ENCODE data around the gene RGS6.

RGS6 gene

GRCh38 chr14:72563676-72564075 lies 631.4 kb downstream of the RGS6 start:
- no peak for DNase-seq (ENCODE audit: extremely low read depth in 1 of 2, low read depth in 1 of 2)

- no peak for DNase-seq (ENCODE audit: extremely low read depth in 1 of 2, low read depth in 1 of 2)
These were observed 632.9 kb downstream of the RGS6 start for GRCh38 chr14:72565149-72565559.

GRCh38 chr14:72565917-72566316 lies 633.7 kb downstream of the RGS6 start:
- no peak for DNase-seq (ENCODE audit: extremely low read depth in 1 of 2, low read depth in 1 of 2)

- DNase-seq (ENCODE audit: extremely low read depth in 1 of 2, low read depth in 1 of 2) = no peak
These were observed 635.0 kb downstream of the RGS6 start for GRCh38 chr14:72567226-72567625.

GRCh38 chr14:72568296-72568992 lies 636.2 kb downstream of the RGS6 start:
- DNase-seq (ENCODE audit: extremely low read depth in 1 of 2, low read depth in 1 of 2) = no peak

GRCh38 chr14:72573725-72574417 lies 641.6 kb downstream of the RGS6 start:
- DNase-seq (ENCODE audit: extremely low read depth in 1 of 2, low read depth in 1 of 2) = no peak

- DNase-seq (ENCODE audit: extremely low read depth in 1 of 2, low read depth in 1 of 2) = no peak
These were observed 642.5 kb downstream of the RGS6 start for GRCh38 chr14:72574715-72575114.

- no peak for DNase-seq (ENCODE audit: extremely low read depth in 1 of 2, low read depth in 1 of 2)
These were observed 644.0 kb downstream of the RGS6 start for GRCh38 chr14:72576258-72576657.

- DNase-seq (ENCODE audit: extremely low read depth in 1 of 2, low read depth in 1 of 2) = no peak
These were observed 645.3 kb downstream of the RGS6 start for GRCh38 chr14:72577521-72577920.

GRCh38 chr14:72578514-72578913 lies 646.3 kb downstream of the RGS6 start:
- DNase-seq (ENCODE audit: extremely low read depth in 1 of 2, low read depth in 1 of 2) = no peak

- no peak for DNase-seq (ENCODE audit: extremely low read depth in 1 of 2, low read depth in 1 of 2)
These were observed 650.4 kb downstream of the RGS6 start for GRCh38 chr14:72582582-72582981.

GRCh38 chr14:72583316-72584272 lies 651.4 kb downstream of the RGS6 start:
- no peak for DNase-seq (ENCODE audit: extremely low read depth in 1 of 2, low read depth in 1 of 2)

GRCh38 chr14:72588521-72588920 lies 656.3 kb downstream of the RGS6 start:
- DNase-seq (ENCODE audit: extremely low read depth in 1 of 2, low read depth in 1 of 2) = no peak

- DNase-seq (ENCODE audit: extremely low read depth in 1 of 2, low read depth in 1 of 2) = no peak
These were observed 657.4 kb downstream of the RGS6 start for GRCh38 chr14:72589652-72590051.

- no peak for DNase-seq (ENCODE audit: extremely low read depth in 1 of 2, low read depth in 1 of 2)
These were observed 658.3 kb downstream of the RGS6 start for GRCh38 chr14:72590577-72590976.

- no peak for DNase-seq (ENCODE audit: extremely low read depth in 1 of 2, low read depth in 1 of 2)
These were observed 659.2 kb downstream of the RGS6 start for GRCh38 chr14:72591391-72591790.

GRCh38 chr14:72594099-72594901 lies 662.1 kb downstream of the RGS6 start:
- no peak for DNase-seq (ENCODE audit: extremely low read depth in 1 of 2, low read depth in 1 of 2)

- no peak for DNase-seq (ENCODE audit: extremely low read depth in 1 of 2, low read depth in 1 of 2)
These were observed 663.1 kb downstream of the RGS6 start for GRCh38 chr14:72595152-72595862.

- no peak for DNase-seq (ENCODE audit: extremely low read depth in 1 of 2, low read depth in 1 of 2)
These were observed 665.3 kb downstream of the RGS6 start for GRCh38 chr14:72597252-72598233.

Measured in activated CD8-positive, alpha-beta memory T cell treated with anti-CD3 and anti-CD28 coated beads for 1 hour (primary cell).